ENCODE measurements around the gene FDXACB1.

FDXACB1 gene

GRCh38 chr11:111836721-111837120 lies 42.2 kb downstream of the FDXACB1 start:
- Histone ChIP-seq H3K4me1 (ENCODE audit: insufficient read depth, poor library complexity, severe bottlenecking) (no peaks in the 10 kb centered on the region), H3K27me3 (ENCODE audit: insufficient read depth, poor library complexity, severe bottlenecking) (no peaks in the 10 kb centered on the region), H3K9me3 (ENCODE audit: severe bottlenecking) (no peaks in the 10 kb centered on the region), H3K36me3 (ENCODE audit: low read depth) (peaks cover 60% of the 10 kb centered on the region), H3K27ac (ENCODE audit: poor library complexity, severe bottlenecking) (no peak overlapping the region), H3K4me3 (ENCODE audit: severe bottlenecking) (no peak overlapping the region)
- DNase-seq (ENCODE audit: low spot score) = no peak
- TF ChIP-seq CTCF (IDR thresholded peaks at IDR 0.05; ENCODE audit: poor library complexity, severe bottlenecking) = no peak
- no peak for ATAC-seq (ENCODE audit: low read depth)

- Histone ChIP-seq H3K27ac (ENCODE audit: poor library complexity, severe bottlenecking) (no peak overlapping the region), H3K36me3 (ENCODE audit: low read depth) (peaks cover 65% of the 10 kb centered on the region), H3K9me3 (ENCODE audit: severe bottlenecking) (no peaks in the 10 kb centered on the region), H3K4me1 (ENCODE audit: insufficient read depth, poor library complexity, severe bottlenecking) (no peaks in the 10 kb centered on the region), H3K27me3 (ENCODE audit: insufficient read depth, poor library complexity, severe bottlenecking) (no peaks in the 10 kb centered on the region), H3K4me3 (ENCODE audit: severe bottlenecking) (no peak overlapping the region)
- DNase-seq (ENCODE audit: low spot score) = no peak
- no peak for ATAC-seq (ENCODE audit: low read depth)
- TF ChIP-seq CTCF (IDR thresholded peaks at IDR 0.05; ENCODE audit: poor library complexity, severe bottlenecking) = no peak
These were observed 42.8 kb downstream of the FDXACB1 start for GRCh38 chr11:111836162-111836561.

GRCh38 chr11:111835665-111836064 lies 43.3 kb downstream of the FDXACB1 start:
- Histone ChIP-seq H3K4me3 (ENCODE audit: severe bottlenecking) (no peak overlapping the region), H3K27me3 (ENCODE audit: insufficient read depth, poor library complexity, severe bottlenecking) (no peaks in the 10 kb centered on the region), H3K4me1 (ENCODE audit: insufficient read depth, poor library complexity, severe bottlenecking) (no peaks in the 10 kb centered on the region), H3K27ac (ENCODE audit: poor library complexity, severe bottlenecking) (no peak overlapping the region), H3K9me3 (ENCODE audit: severe bottlenecking) (no peaks in the 10 kb centered on the region), H3K36me3 (ENCODE audit: low read depth) (peaks cover 70% of the 10 kb centered on the region)
- ATAC-seq (ENCODE audit: low read depth) = no peak
- DNase-seq (ENCODE audit: low spot score) = no peak
- TF ChIP-seq CTCF (IDR thresholded peaks at IDR 0.05; ENCODE audit: poor library complexity, severe bottlenecking) = no peak

GRCh38 chr11:111834432-111835163 lies 44.4 kb downstream of the FDXACB1 start:
- Histone ChIP-seq H3K9me3 (ENCODE audit: severe bottlenecking) (no peaks in the 10 kb centered on the region), H3K4me1 (ENCODE audit: insufficient read depth, poor library complexity, severe bottlenecking) (no peaks in the 10 kb centered on the region), H3K27ac (ENCODE audit: poor library complexity, severe bottlenecking) (no peak overlapping the region), H3K27me3 (ENCODE audit: insufficient read depth, poor library complexity, severe bottlenecking) (no peaks in the 10 kb centered on the region), H3K4me3 (ENCODE audit: severe bottlenecking) (no peak overlapping the region), H3K36me3 (ENCODE audit: low read depth) (peaks cover 70% of the 10 kb centered on the region)
- no peak for TF ChIP-seq CTCF (IDR thresholded peaks at IDR 0.05; ENCODE audit: poor library complexity, severe bottlenecking)
- ATAC-seq (ENCODE audit: low read depth) = no peak
- no peak for DNase-seq (ENCODE audit: low spot score)

- Histone ChIP-seq H3K36me3 (ENCODE audit: low read depth) (peaks cover 65% of the 10 kb centered on the region), H3K4me1 (ENCODE audit: insufficient read depth, poor library complexity, severe bottlenecking) (no peaks in the 10 kb centered on the region), H3K9me3 (ENCODE audit: severe bottlenecking) (no peaks in the 10 kb centered on the region), H3K4me3 (ENCODE audit: severe bottlenecking) (no peak overlapping the region), H3K27ac (ENCODE audit: poor library complexity, severe bottlenecking) (no peak overlapping the region), H3K27me3 (ENCODE audit: insufficient read depth, poor library complexity, severe bottlenecking) (no peaks in the 10 kb centered on the region)
- TF ChIP-seq CTCF (IDR thresholded peaks at IDR 0.05; ENCODE audit: poor library complexity, severe bottlenecking) = peak; percentile 15
- DNase-seq (ENCODE audit: low spot score) = no peak
- ATAC-seq (ENCODE audit: low read depth) = no peak
These were observed 45.4 kb downstream of the FDXACB1 start for GRCh38 chr11:111833524-111833923.

Measured in RWPE2 (cell line).